GM12892 (cell line): ENCODE measurements around the gene PMEPA1.

ENCODE experiments used
- POLR2A ChIP-seq: IDR thresholded peaks from 2 replicates; pipeline ENCODE4 v1.6.1; 2011; ENCODE audit warnings: low read depth, low read length, control low read depth
- POLR2AphosphoS5 ChIP-seq: IDR thresholded peaks from 2 replicates; pipeline ENCODE4 v1.6.1; 2011; ENCODE audit warnings: low read depth, low read length, control low read depth
- TAF1 ChIP-seq: IDR thresholded peaks from 2 replicates; pipeline ENCODE4 v1.6.1; 2011; ENCODE audit warnings: low read depth, mild to moderate bottlenecking, control low read depth, low read length, borderline replicate concordance

GRCh38 chr20:57620274-57620990, 89.4 kb downstream of the PMEPA1 start, which contains the start of gene ZBP1:
- no peak for TF ChIP-seq POLR2A
- TF ChIP-seq POLR2AphosphoS5 = no peak
- no peak for TF ChIP-seq TAF1
